Measurements from ENCODE around the gene IGFALS. TPM values are rescaled to one million over a fixed set of nuclear protein-coding genes. Genes with fewer than 3 reads are reported as not detected.

Gene IGFALS
- total and polyA plus RNA-seq, 2 donors (not counting 3 experiments of a cell fraction or from before 2014, with no cell fraction given): not detected

GRCh38 chr16:1822801-1823200 is 29.3 kb upstream of the IGFALS start:
- FAIRE-seq: no peak
- dilution Hi-C loops (cut with MboI; ENCODE audit: extremely low pct_ligation_motif_present, low sequenced_read_pairs): no loop called here
- BruUV-seq (replicated peaks): no TSS peak
- Histone ChIP-seq H3K4me2 (ENCODE audit: insufficient read depth, low read length) (no peak overlapping the region), H3K9me3 (replicated peaks; ENCODE audit: control insufficient read depth, insufficient read depth, low read length) (no peaks in the 10 kb centered on the region), H3K27me3 (ENCODE audit: control insufficient read depth in 2 of 2, insufficient read depth in 2 of 2, low read length in 2 of 2) (no peaks in the 10 kb centered on the region), H3K9me1 (replicated peaks; ENCODE audit: control insufficient read depth, extremely low read depth, insufficient read depth, low read length) (no peaks in the 10 kb centered on the region), H3K4me1 (ENCODE audit: control insufficient read depth, extremely low read depth, insufficient read depth, low read length) (peaks cover 5% of the 10 kb centered on the region), H3K4me3 (replicated peaks in 1 of 3; ENCODE audit: insufficient read depth in 1 of 3, low read depth in 1 of 3, low read length in 3 of 3) (no peak overlapping the region), H3K27ac (ENCODE audit: insufficient read depth, low read depth, low read length) (no peak overlapping the region), H3K9ac (replicated peaks; ENCODE audit: extremely low read depth, insufficient read depth, low read length) (no peak overlapping the region), H4K20me1 (replicated peaks; ENCODE audit: control insufficient read depth, extremely low read depth, insufficient read depth, low read length) (no peaks in the 10 kb centered on the region), H3K36me3 (ENCODE audit: control insufficient read depth in 2 of 2, extremely low read depth in 1 of 2, insufficient read depth in 2 of 2, low read length in 2 of 2) (peaks cover 0 to 23% of the 10 kb centered on the region in 2 experiments), H3K79me2 (ENCODE audit: control insufficient read depth, insufficient read depth, low read length) (peaks cover 8% of the 10 kb centered on the region), H2AFZ (ENCODE audit: low read depth, low read length) (no peak overlapping the region)
- intact Hi-C loops (cut with micrococcal nuclease): no loop called here
- TF ChIP-seq POLR2A (IDR thresholded peaks at IDR 0.05; ENCODE audit: low read depth, low read length) (no peak), FOS (IDR thresholded peaks at IDR 0.05; ENCODE audit: borderline replicate concordance, insufficient read depth, low read length) (no peak), EZH2 (IDR thresholded peaks at IDR 0.05; ENCODE audit: borderline replicate concordance, low read depth, low read length, severe bottlenecking) (no peak), MYC (IDR thresholded peaks at IDR 0.05; ENCODE audit: low read depth, low read length) (no peak), MAX (IDR thresholded peaks at IDR 0.05; ENCODE audit: insufficient read depth, insufficient read length) (no peak), CTCF (IDR thresholded peaks at IDR 0.05; ENCODE audit: extremely low read depth in 1 of 2, insufficient read depth in 1 of 2, low read depth in 1 of 2, low read length in 2 of 2) (no peak), POLR2AphosphoS5 (IDR thresholded peaks at IDR 0.05; ENCODE audit: insufficient read depth, low read depth, low read length) (no peak), GATA2 (IDR thresholded peaks at IDR 0.05; ENCODE audit: insufficient read depth, insufficient read length, low read depth, low read length) (no peak)
- DNase-seq (ENCODE audit: low read depth, low spot score): no peak
- POLR2A ChIA-PET: no interaction called here
- CTCF ChIA-PET: interaction anchor here (2.2 kb wide), 1 partner anchor 49 kb away, joined by 16 read pairs; the partner anchor contains the start of genes EME2 and MRPS34

Data from endothelial cell of umbilical vein (primary cell).